HepG2 (cell line): ENCODE data around the gene TKTL1.

ENCODE experiments used
- BHLHE40 ChIP-seq: IDR thresholded peaks from 2 replicates; pipeline ENCODE4 v1.6.1; 2011; ENCODE audit warnings: low read length, improper control_type of control experiment
- ELF4 ChIP-seq: sonication (generic); formaldehyde crosslinking; IDR thresholded peaks from 2 replicates; pipeline ENCODE4 v1.5.0; 2020; ENCODE audit warnings: missing genetic modification reagents, mild to moderate bottlenecking, moderate library complexity, borderline replicate concordance
- ETS1 ChIP-seq: sonication (generic); formaldehyde crosslinking; IDR thresholded peaks from 2 replicates; pipeline ENCODE4 v1.4.0; 2020; ENCODE audit warnings: missing genetic modification reagents
- MED13 ChIP-seq: sonication (generic); formaldehyde crosslinking; IDR thresholded peaks from 2 replicates; pipeline ENCODE4 v1.5.0; 2020; ENCODE audit warnings: missing genetic modification reagents
- NFIC ChIP-seq: IDR thresholded peaks from 2 replicates; pipeline ENCODE4 v1.6.1; 2012; ENCODE audit warnings: mild to moderate bottlenecking, low read length, inconsistent platforms
- SUZ12 ChIP-seq: fragments of 150-350 bp; IDR thresholded peaks from 2 replicates; pipeline ENCODE4 v1.6.1; 2014; ENCODE audit warnings: low read depth, low read length
- ZBTB33 ChIP-seq: sonication (generic); formaldehyde crosslinking; IDR thresholded peaks from 2 replicates; pipeline ENCODE4 v1.4.0; 2020; ENCODE audit warnings: missing genetic modification reagents
- ZNF44 ChIP-seq: sonication (generic); formaldehyde crosslinking; IDR thresholded peaks from 2 replicates; pipeline ENCODE4 v1.5.1; 2020; ENCODE audit warnings: mild to moderate bottlenecking, missing genetic modification reagents
- ZNF549 ChIP-seq: sonication (generic); formaldehyde crosslinking; IDR thresholded peaks from 2 replicates; pipeline ENCODE4 v1.5.0; 2020; ENCODE audit warnings: missing genetic modification reagents
- ZNF562 ChIP-seq: sonication (generic); formaldehyde crosslinking; IDR thresholded peaks from 2 replicates; pipeline ENCODE4 v1.8.0; 2022; ENCODE audit warnings: missing genetic modification reagents, borderline replicate concordance
- ZNF713 ChIP-seq: sonication (generic); formaldehyde crosslinking; IDR thresholded peaks from 2 replicates; pipeline ENCODE4 v1.4.0; 2020; ENCODE audit warnings: mild to moderate bottlenecking, missing genetic modification reagents
- TF ChIP-seq, protein P1 (sequence below): sonication (generic); formaldehyde crosslinking; IDR thresholded peaks from 2 replicates; pipeline ENCODE4 v1.5.0; 2020; ENCODE audit warnings: mild to moderate bottlenecking, missing genetic modification reagents, moderate library complexity
- TF ChIP-seq, protein P2 (sequence below): sonication (generic); formaldehyde crosslinking; IDR thresholded peaks from 2 replicates; pipeline ENCODE4 v1.4.0; 2020; ENCODE audit warnings: missing genetic modification reagents
- TF ChIP-seq, protein P3 (sequence below): sonication (generic); formaldehyde crosslinking; IDR thresholded peaks from 2 replicates; pipeline ENCODE4 v1.5.0; 2020; ENCODE audit warnings: missing genetic modification reagents

GRCh38 chrX:154373340-154374306 is 78.0 kb downstream of the TKTL1 start:
- TF ChIP-seq MED13 (no peak), ZNF44 (CRISPR knock-in tag) (no peak), BHLHE40 (no peak), ZNF562 (CRISPR knock-in tag) (no peak), ZNF713 (CRISPR knock-in tag) (no peak), ZNF549 (CRISPR knock-in tag) (no peak), SUZ12 (no peak), ETS1 (CRISPR knock-in tag) (no peak), NFIC (no peak), ZBTB33 (CRISPR knock-in tag) (no peak), ELF4 (CRISPR knock-in tag) (no peak)
- TF ChIP-seq, protein P1, sequence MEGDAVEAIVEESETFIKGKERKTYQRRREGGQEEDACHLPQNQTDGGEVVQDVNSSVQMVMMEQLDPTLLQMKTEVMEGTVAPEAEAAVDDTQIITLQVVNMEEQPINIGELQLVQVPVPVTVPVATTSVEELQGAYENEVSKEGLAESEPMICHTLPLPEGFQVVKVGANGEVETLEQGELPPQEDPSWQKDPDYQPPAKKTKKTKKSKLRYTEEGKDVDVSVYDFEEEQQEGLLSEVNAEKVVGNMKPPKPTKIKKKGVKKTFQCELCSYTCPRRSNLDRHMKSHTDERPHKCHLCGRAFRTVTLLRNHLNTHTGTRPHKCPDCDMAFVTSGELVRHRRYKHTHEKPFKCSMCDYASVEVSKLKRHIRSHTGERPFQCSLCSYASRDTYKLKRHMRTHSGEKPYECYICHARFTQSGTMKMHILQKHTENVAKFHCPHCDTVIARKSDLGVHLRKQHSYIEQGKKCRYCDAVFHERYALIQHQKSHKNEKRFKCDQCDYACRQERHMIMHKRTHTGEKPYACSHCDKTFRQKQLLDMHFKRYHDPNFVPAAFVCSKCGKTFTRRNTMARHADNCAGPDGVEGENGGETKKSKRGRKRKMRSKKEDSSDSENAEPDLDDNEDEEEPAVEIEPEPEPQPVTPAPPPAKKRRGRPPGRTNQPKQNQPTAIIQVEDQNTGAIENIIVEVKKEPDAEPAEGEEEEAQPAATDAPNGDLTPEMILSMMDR (CRISPR knock-in tag), result peak; percentile 78
- TF ChIP-seq, protein P2, sequence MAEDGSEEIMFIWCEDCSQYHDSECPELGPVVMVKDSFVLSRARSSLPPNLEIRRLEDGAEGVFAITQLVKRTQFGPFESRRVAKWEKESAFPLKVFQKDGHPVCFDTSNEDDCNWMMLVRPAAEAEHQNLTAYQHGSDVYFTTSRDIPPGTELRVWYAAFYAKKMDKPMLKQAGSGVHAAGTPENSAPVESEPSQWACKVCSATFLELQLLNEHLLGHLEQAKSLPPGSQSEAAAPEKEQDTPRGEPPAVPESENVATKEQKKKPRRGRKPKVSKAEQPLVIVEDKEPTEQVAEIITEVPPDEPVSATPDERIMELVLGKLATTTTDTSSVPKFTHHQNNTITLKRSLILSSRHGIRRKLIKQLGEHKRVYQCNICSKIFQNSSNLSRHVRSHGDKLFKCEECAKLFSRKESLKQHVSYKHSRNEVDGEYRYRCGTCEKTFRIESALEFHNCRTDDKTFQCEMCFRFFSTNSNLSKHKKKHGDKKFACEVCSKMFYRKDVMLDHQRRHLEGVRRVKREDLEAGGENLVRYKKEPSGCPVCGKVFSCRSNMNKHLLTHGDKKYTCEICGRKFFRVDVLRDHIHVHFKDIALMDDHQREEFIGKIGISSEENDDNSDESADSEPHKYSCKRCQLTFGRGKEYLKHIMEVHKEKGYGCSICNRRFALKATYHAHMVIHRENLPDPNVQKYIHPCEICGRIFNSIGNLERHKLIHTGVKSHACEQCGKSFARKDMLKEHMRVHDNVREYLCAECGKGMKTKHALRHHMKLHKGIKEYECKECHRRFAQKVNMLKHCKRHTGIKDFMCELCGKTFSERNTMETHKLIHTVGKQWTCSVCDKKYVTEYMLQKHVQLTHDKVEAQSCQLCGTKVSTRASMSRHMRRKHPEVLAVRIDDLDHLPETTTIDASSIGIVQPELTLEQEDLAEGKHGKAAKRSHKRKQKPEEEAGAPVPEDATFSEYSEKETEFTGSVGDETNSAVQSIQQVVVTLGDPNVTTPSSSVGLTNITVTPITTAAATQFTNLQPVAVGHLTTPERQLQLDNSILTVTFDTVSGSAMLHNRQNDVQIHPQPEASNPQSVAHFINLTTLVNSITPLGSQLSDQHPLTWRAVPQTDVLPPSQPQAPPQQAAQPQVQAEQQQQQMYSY (CRISPR knock-in tag), result no peak
- TF ChIP-seq, protein P3, sequence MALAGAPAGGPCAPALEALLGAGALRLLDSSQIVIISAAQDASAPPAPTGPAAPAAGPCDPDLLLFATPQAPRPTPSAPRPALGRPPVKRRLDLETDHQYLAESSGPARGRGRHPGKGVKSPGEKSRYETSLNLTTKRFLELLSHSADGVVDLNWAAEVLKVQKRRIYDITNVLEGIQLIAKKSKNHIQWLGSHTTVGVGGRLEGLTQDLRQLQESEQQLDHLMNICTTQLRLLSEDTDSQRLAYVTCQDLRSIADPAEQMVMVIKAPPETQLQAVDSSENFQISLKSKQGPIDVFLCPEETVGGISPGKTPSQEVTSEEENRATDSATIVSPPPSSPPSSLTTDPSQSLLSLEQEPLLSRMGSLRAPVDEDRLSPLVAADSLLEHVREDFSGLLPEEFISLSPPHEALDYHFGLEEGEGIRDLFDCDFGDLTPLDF, result no peak
